Esophagus muscularis mucosa (tissue), 4 donors: Measurements from ENCODE around the gene FAM3A.

ENCODE experiments used
- EP300 ChIP-seq: sonication (generic); formaldehyde crosslinking; IDR thresholded peaks from one replicate; pipeline ENCODE4 v1.6.1; 2017; ENCODE audit warnings: antibody characterized with exemption
- POLR2A ChIP-seq: fragments of 450-650 bp; IDR thresholded peaks from one replicate; pipeline ENCODE4 v1.6.1; 2017; ENCODE audit warnings: antibody characterized with exemption, moderate library complexity, mild to moderate bottlenecking, low read depth
- POLR2AphosphoS5 ChIP-seq, 2 donors: sonication (generic); formaldehyde crosslinking; IDR thresholded peaks; one replicate each; pipeline ENCODE4 v1.6.1; 2017; ENCODE audit warnings: antibody characterized with exemption in 2 of 2
- TF ChIP-seq, protein P1 (sequence below), 3 experiments: fragments of 200-600 bp in 2 of 3; fragments of 450-650 bp in 1 of 3; sonication (generic) in 2 of 3; IDR thresholded peaks; one replicate each; pipeline ENCODE4 v1.5.1; 2017 to 2019; ENCODE audit warnings: antibody characterized with exemption in 3 of 3, mild to moderate bottlenecking in 2 of 3, moderate library complexity in 1 of 3

- no peak for TF ChIP-seq EP300
- TF ChIP-seq, protein P1, sequence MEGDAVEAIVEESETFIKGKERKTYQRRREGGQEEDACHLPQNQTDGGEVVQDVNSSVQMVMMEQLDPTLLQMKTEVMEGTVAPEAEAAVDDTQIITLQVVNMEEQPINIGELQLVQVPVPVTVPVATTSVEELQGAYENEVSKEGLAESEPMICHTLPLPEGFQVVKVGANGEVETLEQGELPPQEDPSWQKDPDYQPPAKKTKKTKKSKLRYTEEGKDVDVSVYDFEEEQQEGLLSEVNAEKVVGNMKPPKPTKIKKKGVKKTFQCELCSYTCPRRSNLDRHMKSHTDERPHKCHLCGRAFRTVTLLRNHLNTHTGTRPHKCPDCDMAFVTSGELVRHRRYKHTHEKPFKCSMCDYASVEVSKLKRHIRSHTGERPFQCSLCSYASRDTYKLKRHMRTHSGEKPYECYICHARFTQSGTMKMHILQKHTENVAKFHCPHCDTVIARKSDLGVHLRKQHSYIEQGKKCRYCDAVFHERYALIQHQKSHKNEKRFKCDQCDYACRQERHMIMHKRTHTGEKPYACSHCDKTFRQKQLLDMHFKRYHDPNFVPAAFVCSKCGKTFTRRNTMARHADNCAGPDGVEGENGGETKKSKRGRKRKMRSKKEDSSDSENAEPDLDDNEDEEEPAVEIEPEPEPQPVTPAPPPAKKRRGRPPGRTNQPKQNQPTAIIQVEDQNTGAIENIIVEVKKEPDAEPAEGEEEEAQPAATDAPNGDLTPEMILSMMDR (IDR thresholded peaks at IDR 0.05), result no peak
- no peak for TF ChIP-seq POLR2A
- no peak for TF ChIP-seq POLR2AphosphoS5 (IDR thresholded peaks at IDR 0.05)
These were observed 48.5 kb downstream of the FAM3A start for GRCh38 chrX:154467556-154467955.
